ENCODE data around the gene STK11IP. TPM values are rescaled to one million over a fixed set of nuclear protein-coding genes. Genes with fewer than 3 reads are reported as not detected.

STK11IP gene
- total RNA-seq, 1 experiment from 2014 or later, result 40.6 TPM

DNA sequence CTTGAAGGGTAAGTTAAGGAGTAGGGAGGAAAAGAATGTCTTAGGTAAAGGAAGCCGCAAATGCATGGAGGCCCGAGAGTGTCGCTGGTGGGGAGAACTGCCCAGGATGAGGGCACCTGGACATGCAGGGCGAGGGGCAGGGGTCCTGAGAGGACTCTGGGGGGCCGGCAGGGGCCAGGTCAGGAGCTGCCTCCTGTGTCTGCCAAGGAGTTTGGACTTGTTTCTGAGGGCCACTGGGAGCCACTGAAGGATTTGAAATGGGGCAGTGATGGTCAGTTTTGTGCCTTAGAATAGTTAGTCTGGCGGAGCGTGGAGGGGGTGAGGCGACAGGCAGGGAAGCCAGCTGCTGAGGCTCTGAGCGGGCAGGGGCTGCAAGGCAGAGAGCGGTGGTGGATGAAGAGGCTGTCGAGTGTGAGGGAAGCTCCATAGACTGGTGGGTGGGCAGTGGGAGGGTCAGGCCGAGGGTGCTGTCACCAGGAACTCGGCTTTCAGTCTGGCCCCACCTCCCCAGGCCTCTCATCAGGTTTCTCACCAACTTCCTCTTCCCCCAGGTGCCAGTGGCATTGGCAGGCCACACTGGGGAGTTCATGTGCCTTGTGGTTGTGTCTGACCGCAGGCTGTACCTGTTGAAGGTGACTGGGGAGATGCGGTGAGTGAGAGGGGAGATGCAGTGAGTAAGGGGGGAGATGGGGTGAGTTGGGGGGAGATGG is 15.1 kb downstream of the STK11IP start:
- no peaks in the 10 kb centered on the region for H3F3A ChIP-seq (ENCODE audit: insufficient read depth, low read depth)
- ChIA-PET CTCF (interaction anchor here (0.5 kb wide), 1 partner anchor 292 kb away, joined by 3 read pairs; no protein-coding TSS in a partner anchor), POLR2A (ENCODE audit: unreplicated experiment) (interaction anchor here (0.6 kb wide), 1 partner anchor 60 kb away, joined by 3 read pairs; no protein-coding TSS in a partner anchor)
- H3K4me2 ChIP-seq, result no peak overlapping the region
- no peaks in the 10 kb centered on the region; the same call in none of the 2 replicates for H3K36me3 ChIP-seq (ENCODE audit: low read depth)
- H3K79me2 ChIP-seq (ENCODE audit: low read depth), result no peaks in the 10 kb centered on the region
- no peaks in the 10 kb centered on the region for H4K20me1 ChIP-seq (ENCODE audit: insufficient read depth)
- no peaks in the 10 kb centered on the region for H3K27me3 ChIP-seq (ENCODE audit: insufficient read depth, low read depth)
- H3K27ac ChIP-seq, result no peak overlapping the region
- no peaks in the 10 kb centered on the region for H3K9me2 ChIP-seq (ENCODE audit: insufficient read depth)
- no peak overlapping the region for H2AFZ ChIP-seq
- no peaks in the 10 kb centered on the region for H3K9me3 ChIP-seq (ENCODE audit: insufficient read depth, low read depth)
- no peak for DNase-seq
- intact Hi-C loops (cut with micrococcal nuclease; ENCODE audit: unreplicated experiment), result no loop called here
- H3K4me1 ChIP-seq (replicated peaks; ENCODE audit: insufficient read depth), result no peaks in the 10 kb centered on the region
- no peak for TF ChIP-seq EZH2 (IDR thresholded peaks at IDR 0.05; ENCODE audit: low read depth)
- TF ChIP-seq CTCF (conservative IDR thresholded peaks at IDR 0.05), result no peak
- no peak overlapping the region for H3K4me3 ChIP-seq
- no TSS peak for BruUV-seq (replicated peaks)

GRCh38 chr2:219613461-219614070 is 15.9 kb downstream of the STK11IP start:
- Histone ChIP-seq H3K36me3 (ENCODE audit: low read depth) (no peaks in the 10 kb centered on the region; the same call in none of the 2 replicates), H3K4me1 (replicated peaks; ENCODE audit: insufficient read depth) (no peaks in the 10 kb centered on the region), H2AFZ (no peak overlapping the region), H3F3A (ENCODE audit: insufficient read depth, low read depth) (no peaks in the 10 kb centered on the region), H3K27me3 (ENCODE audit: insufficient read depth, low read depth) (no peaks in the 10 kb centered on the region), H3K4me2 (no peak overlapping the region), H3K9me2 (ENCODE audit: insufficient read depth) (no peaks in the 10 kb centered on the region), H3K4me3 (no peak overlapping the region), H3K27ac (no peak overlapping the region), H4K20me1 (ENCODE audit: insufficient read depth) (no peaks in the 10 kb centered on the region), H3K79me2 (ENCODE audit: low read depth) (no peaks in the 10 kb centered on the region), H3K9me3 (ENCODE audit: insufficient read depth, low read depth) (no peaks in the 10 kb centered on the region)
- BruUV-seq (replicated peaks), result no TSS peak
- no peak for DNase-seq
- ChIA-PET POLR2A (ENCODE audit: unreplicated experiment) (no interaction called here), CTCF (no interaction called here)
- intact Hi-C loops (cut with micrococcal nuclease; ENCODE audit: unreplicated experiment), result no loop called here
- no peak for TF ChIP-seq CTCF (conservative IDR thresholded peaks at IDR 0.05)
- TF ChIP-seq EZH2 (IDR thresholded peaks at IDR 0.05; ENCODE audit: low read depth), result no peak

GRCh38 chr2:219614076-219614860 is 16.6 kb downstream of the STK11IP start:
- H3K9me2 ChIP-seq (ENCODE audit: insufficient read depth), result no peaks in the 10 kb centered on the region
- POLR2A ChIA-PET (ENCODE audit: unreplicated experiment), result no interaction called here

More at GRCh38 chr2:219614076-219614860, 16.6 kb downstream of the STK11IP start:
- Histone ChIP-seq H3K36me3 (ENCODE audit: low read depth) (no peaks in the 10 kb centered on the region; the same call in none of the 2 replicates), H3K27me3 (ENCODE audit: insufficient read depth, low read depth) (no peaks in the 10 kb centered on the region), H3K4me3 (no peak overlapping the region), H3K4me1 (replicated peaks; ENCODE audit: insufficient read depth) (no peaks in the 10 kb centered on the region), H3F3A (ENCODE audit: insufficient read depth, low read depth) (no peaks in the 10 kb centered on the region), H3K9me3 (ENCODE audit: insufficient read depth, low read depth) (no peaks in the 10 kb centered on the region), H3K27ac (no peak overlapping the region), H2AFZ (no peak overlapping the region), H3K79me2 (ENCODE audit: low read depth) (no peaks in the 10 kb centered on the region), H3K4me2 (no peak overlapping the region), H4K20me1 (ENCODE audit: insufficient read depth) (no peaks in the 10 kb centered on the region)
- intact Hi-C loops (cut with micrococcal nuclease; ENCODE audit: unreplicated experiment), result no loop called here
- DNase-seq, result no peak
- TF ChIP-seq CTCF (conservative IDR thresholded peaks at IDR 0.05) (no peak), EZH2 (IDR thresholded peaks at IDR 0.05; ENCODE audit: low read depth) (no peak)
- CTCF ChIA-PET, result no interaction called here
- no TSS peak for BruUV-seq (replicated peaks)

All from PC-9 (cell line).